Pancreas (tissue), 10 donors: ENCODE data around the gene HACE1. TPM values are rescaled to one million over a fixed set of nuclear protein-coding genes. Genes with fewer than 3 reads are reported as not detected.
"Not testable (repeated sequence)": the region's sequence is repeated elsewhere in the genome, so short reads cannot be mapped to it uniquely, and the experiment has no call there.

Experiments
- ATAC-seq, 4 donors: fragments of 200-7000 bp; cut with Tn5 transposase; one replicate each; pipeline versions ENCODE4 v1.8.0 to v1.9.1; 2020; ENCODE audit warnings: mild to moderate bottlenecking in 4 of 4, moderate library complexity in 4 of 4
- DNase-seq, 6 donors: peaks; one replicate each; pipeline ENCODE4 v3.0.0-alpha.2; 2020
- FAIRE-seq: peaks from 2 replicates; lab custom pipeline; 2012; peaks lifted over from hg19 to GRCh38; lab: Jason Lieb, UNC
- H3K27ac ChIP-seq, 4 donors: fragments of 200-600 bp; sonication (generic); 1 replicate in 3 of 4; 2 replicates in 1 of 4; pipeline versions ENCODE4 v1.5.0 to v1.8.0; 2020
- H3K27me3 ChIP-seq, 4 donors: fragments of 200-600 bp; one replicate each; pipeline ENCODE4 v1.8.0; 2021
- H3K36me3 ChIP-seq, 3 donors: fragments of 200-600 bp; sonication (generic) in 1 of 3; one replicate each; pipeline versions ENCODE4 v1.5.0 to v1.8.0; 2020 to 2021
- H3K4me1 ChIP-seq, 3 donors: fragments of 200-600 bp; one replicate each; pipeline ENCODE4 v1.8.0; 2021
- H3K4me3 ChIP-seq, 4 donors: fragments of 200-600 bp; sonication (generic) in 2 of 4; one replicate each; pipeline versions ENCODE4 v1.5.0 to v1.8.0; 2020 to 2021
- H3K9me3 ChIP-seq, 4 donors: fragments of 200-600 bp; one replicate each; pipeline ENCODE4 v1.8.0; 2021
- WGBS, 2 donors: extraction: QIAGEN DNeasy Blood & Tissue Kit; methylation state at CpG; one replicate each; pipeline ENCODE4 v1.1.7; 2013; 5-methylcytosine and 5-hydroxymethylcytosine counted together
- intact Hi-C, 3 donors: fragments of 100-400 bp; cut with DNase I; formaldehyde crosslinking; loops; one replicate each; pipeline versions ENCODE4 v1.11.1 to v1.14.2; 2022
- polyA plus RNA-seq, 2 donors: library from polyadenylated mRNA; stranded (reverse); fragments of 200-250 nt; gene quantifications; one replicate each; pipeline ENCODE4 v1.2.3, GENCODE V29; 2013
- total RNA-seq, 6 donors: library from RNA; stranded (reverse); fragmentation: NEBNext Ultra II Directional in 4 of 6; extraction: Animal tissue kit (Norgen Biotek cat#: 25700) in 4 of 6; gene quantifications; one replicate each; pipeline versions ENCODE4 v1.2.1 to v1.2.4, GENCODE V29; 2021 to 2023
- TF ChIP-seq, protein P1 (sequence below), 4 donors: fragments of 200-600 bp; sonication (generic) in 3 of 4; IDR thresholded peaks; one replicate each; pipeline versions ENCODE4 v1.5.0 to v1.8.0; 2021; ENCODE audit warnings: antibody characterized with exemption in 4 of 4
- donor health status: healthy with polysubstance abuse.
- donor health status: DM: no; HTN: no; CAD: no; lungs with moderate emphysema.
- donor health status: DM: no; HTN: no; CAD: no.
- donor health status: control.
- donor health status: control.
- donor health status: Bipolar disorder and iron deficiency.
- donor health status: DM: yes; HTN: yes; CAD: no.
- donor health status: DM: no; HTN: no; CAD: no.
- donor health status: DM: no; HTN: no; CAD: no.
- donor health status: DM: yes; HTN: yes; CAD: no.

Gene HACE1
- total and polyA plus RNA-seq, 8 donors, result 2.8 to 8.5 (median 4.1) TPM

GRCh38 chr6:104843229-104843628 lies 16.5 kb downstream of the HACE1 start:
- Histone ChIP-seq H3K27me3 (no peaks in the 10 kb centered on the region), H3K9me3 (no peaks in the 10 kb centered on the region), H3K27ac (no peak overlapping the region), H3K36me3 (no peaks in the 10 kb centered on the region), H3K4me3 (no peak overlapping the region), H3K4me1 (no peaks in the 10 kb centered on the region)
- FAIRE-seq (no peak), ATAC-seq (no peak), DNase-seq (no peak)
- WGBS, 2 donors, result 81 to 84% methylated on average over 2 of the region's 2 CpGs
- TF ChIP-seq, protein P1, sequence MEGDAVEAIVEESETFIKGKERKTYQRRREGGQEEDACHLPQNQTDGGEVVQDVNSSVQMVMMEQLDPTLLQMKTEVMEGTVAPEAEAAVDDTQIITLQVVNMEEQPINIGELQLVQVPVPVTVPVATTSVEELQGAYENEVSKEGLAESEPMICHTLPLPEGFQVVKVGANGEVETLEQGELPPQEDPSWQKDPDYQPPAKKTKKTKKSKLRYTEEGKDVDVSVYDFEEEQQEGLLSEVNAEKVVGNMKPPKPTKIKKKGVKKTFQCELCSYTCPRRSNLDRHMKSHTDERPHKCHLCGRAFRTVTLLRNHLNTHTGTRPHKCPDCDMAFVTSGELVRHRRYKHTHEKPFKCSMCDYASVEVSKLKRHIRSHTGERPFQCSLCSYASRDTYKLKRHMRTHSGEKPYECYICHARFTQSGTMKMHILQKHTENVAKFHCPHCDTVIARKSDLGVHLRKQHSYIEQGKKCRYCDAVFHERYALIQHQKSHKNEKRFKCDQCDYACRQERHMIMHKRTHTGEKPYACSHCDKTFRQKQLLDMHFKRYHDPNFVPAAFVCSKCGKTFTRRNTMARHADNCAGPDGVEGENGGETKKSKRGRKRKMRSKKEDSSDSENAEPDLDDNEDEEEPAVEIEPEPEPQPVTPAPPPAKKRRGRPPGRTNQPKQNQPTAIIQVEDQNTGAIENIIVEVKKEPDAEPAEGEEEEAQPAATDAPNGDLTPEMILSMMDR (IDR thresholded peaks at IDR 0.05), result no peak
- intact Hi-C loops, result no loop called here

DNA sequence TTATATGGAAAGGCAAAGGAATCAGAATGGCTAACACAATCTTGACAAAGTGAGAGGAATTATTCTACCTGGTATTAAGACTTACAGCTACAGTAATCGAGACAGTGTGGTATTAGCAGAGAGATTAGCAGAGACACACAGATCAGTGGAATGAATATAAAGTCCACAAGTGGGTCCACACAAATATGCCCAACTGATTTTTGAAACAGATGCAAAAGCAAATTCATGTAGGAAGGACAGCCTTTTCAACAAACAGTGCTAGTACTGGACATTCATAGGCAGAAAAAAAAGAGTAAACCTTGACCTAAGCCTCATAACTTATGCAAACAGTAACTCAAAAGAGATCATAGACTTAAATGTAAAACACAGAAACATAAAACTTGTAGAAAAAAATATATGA lies 22.6 kb downstream of the HACE1 start:
- WGBS, 2 donors, result 90 to 97% methylated on average over 1 of the region's 1 CpG
- no peaks in the 10 kb centered on the region for H3K36me3 ChIP-seq
- ATAC-seq (no peak), FAIRE-seq (no peak), DNase-seq (no peak)
- no peaks in the 10 kb centered on the region for H3K27me3 ChIP-seq
- H3K27ac ChIP-seq, result no peak overlapping the region
- no peak overlapping the region for H3K4me3 ChIP-seq
- H3K9me3 ChIP-seq, result no peaks in the 10 kb centered on the region
- TF ChIP-seq, protein P1 (IDR thresholded peaks at IDR 0.05), result no peak
- intact Hi-C loops, result no loop called here
- H3K4me1 ChIP-seq, result no peaks in the 10 kb centered on the region

DNA sequence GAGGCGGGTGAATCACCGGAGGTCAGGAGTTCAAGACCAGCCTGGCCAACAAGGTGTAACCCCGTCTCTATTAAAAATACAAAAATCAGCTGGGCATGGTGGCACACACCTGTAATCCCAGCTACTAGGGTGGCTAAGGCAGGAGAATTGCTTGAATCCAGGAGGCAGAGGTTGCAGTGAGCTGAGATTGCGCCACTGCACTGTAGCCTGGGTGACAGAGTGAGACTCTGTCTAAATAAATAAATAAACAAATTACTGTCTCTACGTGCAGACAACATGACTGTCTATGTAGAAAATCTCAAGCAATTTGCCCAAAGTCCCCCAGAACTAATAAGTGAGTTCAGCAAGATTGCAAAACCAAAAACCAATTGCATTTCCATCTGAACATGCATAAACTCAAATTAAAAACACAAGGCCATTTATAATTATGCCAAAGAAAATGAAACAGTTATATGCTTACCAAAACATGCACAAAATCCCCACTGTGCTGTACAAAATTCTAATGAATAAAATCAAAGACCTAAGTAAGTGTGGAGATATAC lies 23.2 kb downstream of the HACE1 start:
- WGBS, 2 donors, result 95 to 97% methylated on average over 5 of the region's 5 CpGs
- H3K36me3 ChIP-seq, H3K27me3 ChIP-seq, H3K27ac ChIP-seq, DNase-seq, H3K9me3 ChIP-seq, intact Hi-C loops, FAIRE-seq, ATAC-seq, H3K4me1 ChIP-seq, H3K4me3 ChIP-seq: not testable (repeated sequence)

GRCh38 chr6:104835782-104836181 lies 23.9 kb downstream of the HACE1 start:
- FAIRE-seq, result no peak

DNA sequence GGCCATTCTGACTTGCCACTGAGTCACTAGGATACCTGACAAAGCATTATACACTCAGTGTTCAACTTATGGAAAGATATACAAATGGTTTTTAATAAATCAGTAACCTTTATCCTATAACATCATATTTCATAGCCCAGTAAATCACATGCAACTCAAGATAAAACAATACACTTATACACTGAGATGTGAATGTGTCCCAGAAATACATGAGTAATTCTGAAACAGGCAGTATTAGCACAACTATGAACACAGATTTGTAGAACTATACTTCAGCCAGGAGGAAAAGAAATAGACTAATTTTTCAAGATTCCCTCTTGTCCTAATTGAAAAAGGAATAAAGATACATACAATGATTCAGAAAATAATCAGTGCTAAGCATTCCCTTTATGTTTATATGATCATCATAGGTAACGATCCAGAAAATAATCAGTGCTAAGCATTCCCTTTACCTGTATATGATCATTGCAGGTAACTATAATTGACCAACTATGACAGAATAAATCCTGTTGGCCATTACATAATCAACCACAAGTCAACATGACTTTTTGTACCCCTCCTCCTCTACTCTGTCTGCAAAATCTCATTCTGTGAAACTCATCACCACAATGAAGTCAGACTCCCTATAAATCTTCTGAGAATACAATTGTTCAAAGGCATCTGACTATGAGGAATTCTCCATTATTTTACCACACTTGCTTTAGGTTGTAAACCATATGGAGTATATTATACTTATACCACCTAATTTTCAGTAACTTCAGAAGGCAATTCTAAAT lies 30.3 kb downstream of the HACE1 start:
- intact Hi-C loops, result no loop called here
- ATAC-seq (no peak), FAIRE-seq (no peak), DNase-seq (no peak)
- Histone ChIP-seq H3K4me3 (no peak overlapping the region), H3K4me1 (no peaks in the 10 kb centered on the region), H3K27me3 (no peaks in the 10 kb centered on the region), H3K27ac (no peak overlapping the region), H3K36me3 (no peaks in the 10 kb centered on the region), H3K9me3 (no peaks in the 10 kb centered on the region)
- TF ChIP-seq, protein P1 (IDR thresholded peaks at IDR 0.05), result no peak
- 89 to 97% methylated on average over 1 of the region's 1 CpG for WGBS, 2 donors

More at GRCh38 chr6:104835782-104836181, 23.9 kb downstream of the HACE1 start:
- no peaks in the 10 kb centered on the region for H3K9me3 ChIP-seq
- intact Hi-C loops, result no loop called here
- H3K27ac ChIP-seq, result no peak overlapping the region
- TF ChIP-seq, protein P1 (IDR thresholded peaks at IDR 0.05), result no peak
- ATAC-seq (no peak), DNase-seq (no peak)
- no peaks in the 10 kb centered on the region for H3K4me1 ChIP-seq
- H3K4me3 ChIP-seq, result no peak overlapping the region
- no peaks in the 10 kb centered on the region for H3K27me3 ChIP-seq
- H3K36me3 ChIP-seq, result no peaks in the 10 kb centered on the region
